HG03097 (cell line): ENCODE results near the gene MUC4.
"Not testable (repeated sequence)": the region's sequence is repeated elsewhere in the genome, so short reads cannot be mapped to it uniquely, and the experiment has no call there.

Source experiments
- ATAC-seq: cut with Tn5 transposase; IDR thresholded peaks from one replicate; pipeline ENCODE4 v1.9.1; 2021; ENCODE audit not compliant: unreplicated experiment, low FRiP score

The MUC4 gene

DNA sequence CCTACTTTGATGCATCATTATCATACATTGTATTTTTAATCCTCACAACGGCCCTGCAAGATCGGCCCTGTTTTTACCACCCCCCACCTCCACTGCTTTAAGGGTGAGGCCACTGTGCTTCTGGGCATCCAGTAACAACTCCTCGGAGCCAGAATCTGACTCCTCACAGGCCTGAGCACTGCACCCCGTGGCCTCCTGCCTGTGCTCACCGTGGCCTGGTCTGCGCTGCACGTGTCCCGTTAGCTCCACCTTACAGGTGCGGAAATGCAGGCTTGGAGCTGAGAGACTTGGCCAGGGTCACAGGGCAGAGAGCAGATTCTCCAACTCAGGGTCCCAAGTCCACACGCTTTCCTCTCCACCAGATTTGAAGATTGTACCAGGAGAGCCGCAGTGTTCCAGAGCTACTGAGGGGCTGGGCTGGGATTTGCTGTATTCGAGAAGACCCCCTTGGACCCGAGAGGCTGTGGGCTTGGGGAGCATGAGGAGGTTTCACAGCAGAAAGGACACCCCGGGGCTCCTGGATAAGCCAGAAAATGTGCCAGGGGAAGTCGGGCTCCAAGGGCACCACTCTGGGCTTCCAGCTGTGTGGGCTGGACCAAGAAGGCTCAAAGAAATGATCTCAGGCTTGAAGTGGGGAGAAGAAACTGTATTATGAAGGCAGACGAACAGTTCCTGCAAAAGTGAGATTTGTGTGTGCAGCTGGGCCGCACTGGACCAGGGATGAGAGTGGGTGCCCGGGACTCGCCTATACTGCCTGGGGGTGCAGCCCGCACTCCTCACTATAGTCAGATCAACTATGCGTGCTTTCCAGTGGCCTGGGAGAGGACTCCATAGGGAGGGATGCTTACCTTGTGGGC is 89.4 kb downstream of the MUC4 start:
- ATAC-seq = not testable (repeated sequence)

DNA sequence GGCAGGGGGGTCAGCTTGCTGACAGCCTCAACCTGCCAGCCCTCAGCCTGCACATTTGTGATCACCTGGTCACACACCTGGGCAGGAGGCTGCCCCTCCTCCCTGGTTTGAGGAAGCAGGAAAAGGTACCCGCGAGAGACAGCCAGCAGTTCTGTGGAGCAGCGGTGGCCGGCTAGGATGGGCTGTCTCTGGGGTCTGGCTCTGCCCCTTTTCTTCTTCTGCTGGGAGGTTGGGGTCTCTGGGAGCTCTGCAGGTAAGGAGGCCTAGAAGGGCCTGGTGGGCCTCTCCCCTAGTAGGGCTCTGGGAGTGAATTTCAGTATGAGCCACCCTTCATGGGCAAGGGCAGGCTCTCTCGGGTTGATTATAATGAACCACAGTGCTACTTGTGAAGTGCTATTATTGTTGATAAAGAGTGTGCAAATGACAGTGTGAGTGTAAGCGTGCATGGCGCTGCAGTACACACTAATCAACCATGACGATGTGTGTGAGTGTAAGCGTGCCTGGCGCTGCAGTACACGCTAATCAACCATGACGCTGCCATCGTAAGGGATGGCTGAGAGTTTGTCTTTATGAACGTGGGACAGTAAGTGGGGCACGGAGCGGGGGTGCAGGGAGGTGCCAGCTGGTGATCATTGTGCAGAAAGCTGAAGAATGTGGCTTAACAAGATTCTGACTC is 90.8 kb downstream of the MUC4 start, which contains the start of gene MUC20:
TSS of gene MUC20 (plus strand) at position 148 of the 676 bp plus-strand sequence. CDS start at position 178, 30 bp downstream.
- not testable (repeated sequence) for ATAC-seq

DNA sequence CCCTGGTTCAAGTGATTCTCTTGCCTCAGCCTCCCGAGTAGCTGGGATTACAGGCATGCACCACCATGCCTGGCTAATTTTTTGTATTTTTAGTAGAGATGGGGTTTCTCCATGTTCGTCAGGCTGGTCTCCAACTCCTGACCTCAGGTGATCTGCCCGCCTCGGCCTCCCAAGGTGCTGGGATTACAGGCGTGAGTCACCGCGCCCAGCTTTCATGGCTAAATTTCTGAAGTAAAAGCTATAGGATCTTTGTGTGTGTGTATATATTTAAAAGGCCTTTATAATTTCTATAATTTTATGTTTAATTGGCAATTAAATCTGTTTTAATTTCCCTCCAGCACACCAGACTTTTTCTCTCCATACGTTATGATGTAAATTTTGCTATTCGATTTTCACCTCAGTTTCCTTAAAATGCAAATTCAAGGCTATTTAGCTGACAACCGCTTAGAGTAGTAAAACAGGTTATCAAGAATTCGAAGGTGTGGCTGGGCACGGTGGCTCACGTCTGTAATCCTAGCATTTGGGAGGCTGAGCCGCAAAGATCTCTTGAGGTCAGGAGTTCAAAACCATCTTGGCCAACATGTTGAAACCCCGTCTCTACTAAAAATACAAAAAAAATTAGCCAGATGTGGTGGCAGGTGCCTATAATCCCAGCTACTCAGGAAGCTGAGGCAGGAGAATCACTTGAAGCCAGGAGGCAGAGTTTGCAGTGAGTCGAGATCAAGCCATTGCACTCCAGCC is 92.0 kb downstream of the MUC4 start:
- ATAC-seq = not testable (repeated sequence)

DNA sequence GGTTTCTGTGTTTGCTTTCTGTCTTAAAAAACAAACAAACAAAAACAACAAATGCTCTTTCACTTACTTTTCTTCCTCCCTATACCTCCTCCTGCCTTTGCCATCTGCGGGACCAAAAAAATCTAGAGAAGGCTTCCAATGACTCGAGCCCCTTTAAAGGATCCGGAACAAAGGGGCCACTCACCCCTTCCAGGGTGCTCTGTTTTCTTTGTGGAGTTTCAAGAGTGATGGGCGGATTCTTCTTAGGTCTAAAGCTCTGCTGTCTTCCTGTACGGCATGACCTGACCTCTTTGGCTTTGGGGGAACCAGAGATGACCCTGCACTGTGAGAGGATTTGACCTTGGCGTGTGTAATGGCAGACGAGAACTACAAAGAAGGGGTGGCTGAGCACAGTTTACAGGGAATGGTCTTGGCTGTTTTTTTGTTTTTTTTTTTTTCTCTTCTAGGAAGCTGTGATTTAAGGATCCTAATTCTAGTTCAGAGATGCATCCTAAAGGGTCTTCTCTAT is 93.2 kb downstream of the MUC4 start:
- no peak for ATAC-seq

DNA sequence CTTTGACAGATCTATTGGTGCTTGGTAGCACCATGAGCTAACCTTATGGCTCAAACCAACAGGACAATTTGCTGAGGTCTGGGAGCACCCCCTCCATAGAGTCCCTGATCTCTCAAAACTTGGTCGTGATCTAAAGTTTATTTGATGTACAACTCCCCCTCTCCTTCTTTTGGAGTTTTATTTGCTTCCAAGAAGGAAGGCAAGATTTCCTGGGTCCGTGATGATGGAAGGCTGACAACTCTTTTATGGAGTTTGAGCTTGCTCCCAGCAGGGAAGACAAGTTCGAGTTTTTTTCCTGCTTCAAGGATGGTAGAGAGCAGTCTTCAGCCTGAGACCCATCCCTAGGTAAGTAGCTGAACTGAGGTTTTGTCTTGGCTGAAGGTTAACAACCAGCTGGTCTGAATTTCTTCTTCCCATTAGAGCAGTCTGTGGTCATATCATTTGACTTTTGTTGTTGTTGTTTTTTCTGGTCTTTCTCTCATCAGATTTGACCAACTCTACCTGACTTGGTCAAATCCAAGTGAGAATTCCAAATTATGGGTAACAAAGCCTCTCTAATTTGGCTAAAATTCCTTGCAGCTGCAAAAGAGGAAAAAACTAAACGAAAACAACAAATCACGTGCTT is 93.8 kb downstream of the MUC4 start:
- ATAC-seq = no peak

DNA sequence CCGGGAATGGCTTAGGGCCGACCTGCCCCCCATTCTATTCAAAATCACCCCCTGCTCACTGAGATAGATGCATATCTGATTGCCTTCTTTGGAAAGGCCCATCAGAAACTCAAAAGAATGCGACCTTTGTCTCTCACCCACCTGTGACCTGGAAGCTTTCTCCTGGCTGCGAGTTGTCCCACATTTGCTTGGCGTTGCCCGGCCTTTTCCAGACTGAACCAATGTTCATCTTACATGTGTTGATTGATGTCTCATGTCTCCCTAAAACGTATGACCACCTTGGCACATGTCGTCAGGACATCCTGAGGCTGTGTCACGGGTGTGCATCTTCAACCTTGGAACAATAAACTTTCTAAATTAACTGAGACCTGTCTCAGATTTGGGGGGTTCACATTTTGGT is 94.3 kb downstream of the MUC4 start:
- ATAC-seq = no peak

DNA sequence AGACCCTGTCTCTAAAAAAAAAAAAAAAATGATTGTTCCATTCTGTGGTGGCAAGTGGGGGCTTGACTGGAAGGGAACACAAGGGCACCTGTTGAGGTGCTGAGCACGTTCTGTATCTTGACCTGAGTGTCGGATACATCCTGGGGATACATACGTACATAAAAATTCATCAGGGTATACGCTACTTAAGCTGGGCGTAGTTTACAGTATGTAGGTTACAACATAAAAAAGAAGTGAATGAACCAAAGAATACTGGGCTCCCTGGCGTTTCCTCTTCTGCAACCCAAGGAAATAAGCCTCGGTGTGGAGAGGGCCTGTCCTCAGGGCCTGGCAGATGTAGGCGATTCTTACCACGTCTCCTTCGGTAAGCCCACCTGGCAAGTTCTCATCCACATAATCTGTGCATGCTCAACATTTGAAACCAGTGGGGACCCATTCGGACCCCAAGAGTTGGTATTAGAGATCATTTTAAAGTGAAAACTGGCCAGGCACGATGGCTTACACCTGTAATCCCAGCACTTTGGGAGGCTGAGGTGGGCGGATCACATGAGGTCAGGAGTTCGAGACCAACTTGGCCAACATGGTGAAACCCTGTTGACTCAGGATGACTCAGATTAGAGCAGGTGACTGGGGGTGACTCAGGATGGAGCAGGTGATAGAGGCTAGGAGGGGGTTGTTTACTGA is 96.0 kb downstream of the MUC4 start:
- no peak for ATAC-seq

DNA sequence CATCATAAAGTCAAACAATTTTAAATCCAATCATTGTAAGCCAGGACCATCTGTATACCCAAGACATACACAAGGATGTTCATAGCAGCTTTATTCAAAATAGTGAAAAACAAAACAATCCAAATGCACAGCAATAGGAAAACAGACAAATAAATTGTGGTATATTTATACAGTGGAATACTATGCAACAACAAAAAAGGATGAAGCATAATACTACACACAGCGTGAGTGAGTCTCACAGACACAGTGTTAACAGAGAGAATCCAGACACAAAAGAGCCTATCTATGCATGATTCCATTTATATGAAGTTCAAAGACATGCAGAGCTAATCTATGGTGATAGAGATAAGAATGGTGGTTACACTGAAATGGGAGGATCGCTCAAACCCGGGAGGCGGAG is 96.6 kb downstream of the MUC4 start:
- ATAC-seq = no peak

DNA sequence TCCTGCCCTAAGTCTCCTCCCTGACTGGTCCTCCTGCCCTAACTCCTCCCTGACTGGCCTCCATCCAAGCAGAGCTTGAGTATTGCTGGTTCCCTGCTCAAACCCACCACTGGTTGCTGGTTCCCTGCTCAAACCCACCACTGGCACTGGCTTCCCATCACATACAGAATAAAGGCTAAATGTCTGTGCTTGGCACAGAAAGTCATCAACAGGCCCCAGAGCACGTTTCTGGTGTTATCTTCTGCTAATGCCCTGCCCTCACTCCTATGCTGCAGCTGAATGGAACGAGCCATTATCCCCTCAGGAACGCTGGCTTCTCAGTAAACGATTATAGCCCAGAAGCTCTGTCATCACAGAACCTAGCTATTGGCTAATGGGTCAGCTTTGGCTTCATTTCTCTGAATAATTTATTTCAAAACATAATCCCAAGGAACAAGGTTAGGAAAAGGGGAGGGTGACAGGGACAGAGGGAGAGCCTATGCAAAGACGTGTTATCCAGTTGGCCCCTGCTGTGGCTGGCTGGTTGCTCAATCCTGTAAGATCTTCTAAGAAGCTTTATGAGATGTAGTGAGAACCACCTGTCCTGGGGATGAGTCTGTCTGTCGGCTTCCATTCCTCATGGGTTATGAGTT is 97.2 kb downstream of the MUC4 start:
- no peak for ATAC-seq

DNA sequence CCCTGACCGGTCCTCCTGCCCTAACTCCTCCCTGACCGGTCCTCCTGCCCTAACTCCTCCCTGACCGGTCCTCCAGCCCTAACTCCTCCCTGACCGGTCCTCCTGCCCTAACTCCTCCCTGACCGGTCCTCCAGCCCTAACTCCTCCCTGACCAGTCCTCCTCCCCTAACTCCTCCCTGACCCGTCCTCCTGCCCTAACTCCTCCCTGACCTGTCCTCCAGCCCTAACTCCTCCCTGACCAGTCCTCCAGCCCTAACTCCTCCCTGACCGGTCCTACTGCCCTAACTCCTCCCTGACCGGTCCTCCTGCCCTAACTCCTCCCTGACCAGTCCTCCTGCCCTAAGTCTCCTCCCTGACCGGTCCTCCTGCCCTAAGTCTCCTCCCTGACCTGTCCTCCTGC is 98.6 kb downstream of the MUC4 start:
- not testable (repeated sequence) for ATAC-seq

DNA sequence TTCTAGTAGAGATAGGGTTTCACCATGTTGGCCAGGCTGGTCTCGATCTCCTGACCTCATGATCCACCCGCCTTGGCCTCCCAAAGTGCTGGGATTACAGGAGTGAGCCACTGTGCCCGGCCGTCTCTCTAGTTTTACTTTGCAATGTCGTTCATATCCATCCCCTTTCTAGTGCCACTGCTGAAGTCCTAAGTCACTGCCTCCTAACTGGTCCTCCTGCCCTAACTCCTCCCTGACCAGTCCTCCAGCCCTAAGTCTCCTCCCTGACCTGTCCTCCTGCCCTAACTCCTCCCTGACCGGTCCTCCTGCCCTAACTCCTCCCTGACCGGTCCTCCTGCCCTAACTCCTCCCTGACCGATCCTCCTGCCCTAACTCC is 99.2 kb downstream of the MUC4 start:
- not testable (repeated sequence) for ATAC-seq

DNA sequence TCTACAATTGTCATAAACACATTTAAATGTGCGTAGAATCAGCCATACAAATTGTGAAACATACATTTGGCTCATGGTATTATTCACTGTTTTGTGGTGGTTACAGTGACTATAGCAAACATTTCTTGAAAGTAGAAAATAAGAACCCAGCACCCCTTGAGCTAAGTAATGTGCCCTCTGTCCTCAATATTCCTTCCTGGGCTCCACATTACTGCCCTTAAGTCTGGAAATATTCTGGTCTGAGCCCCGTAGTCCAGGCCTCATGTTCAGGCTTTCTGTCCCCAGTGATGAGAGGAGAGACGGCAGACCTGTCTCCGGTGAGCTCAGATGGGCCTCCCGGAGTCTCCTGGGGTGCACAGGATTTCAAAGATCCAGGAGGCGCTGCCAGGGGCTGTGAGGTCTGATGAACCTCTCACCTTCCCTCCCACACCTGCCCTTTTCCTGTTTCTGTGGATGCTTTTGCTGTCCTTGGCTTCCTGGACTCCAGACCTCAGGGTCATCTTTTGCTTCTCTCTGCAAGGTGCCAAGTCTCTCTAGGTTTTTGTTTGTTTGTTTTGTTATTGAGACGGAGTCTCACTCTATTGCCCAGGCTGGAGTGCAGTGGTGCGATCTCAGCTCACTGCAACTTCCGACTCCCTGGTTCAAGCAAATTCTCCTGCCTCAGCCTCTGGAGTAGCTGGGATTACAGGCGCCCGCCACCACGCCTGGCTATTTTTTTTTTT is 99.8 kb downstream of the MUC4 start:
- no peak for ATAC-seq

DNA sequence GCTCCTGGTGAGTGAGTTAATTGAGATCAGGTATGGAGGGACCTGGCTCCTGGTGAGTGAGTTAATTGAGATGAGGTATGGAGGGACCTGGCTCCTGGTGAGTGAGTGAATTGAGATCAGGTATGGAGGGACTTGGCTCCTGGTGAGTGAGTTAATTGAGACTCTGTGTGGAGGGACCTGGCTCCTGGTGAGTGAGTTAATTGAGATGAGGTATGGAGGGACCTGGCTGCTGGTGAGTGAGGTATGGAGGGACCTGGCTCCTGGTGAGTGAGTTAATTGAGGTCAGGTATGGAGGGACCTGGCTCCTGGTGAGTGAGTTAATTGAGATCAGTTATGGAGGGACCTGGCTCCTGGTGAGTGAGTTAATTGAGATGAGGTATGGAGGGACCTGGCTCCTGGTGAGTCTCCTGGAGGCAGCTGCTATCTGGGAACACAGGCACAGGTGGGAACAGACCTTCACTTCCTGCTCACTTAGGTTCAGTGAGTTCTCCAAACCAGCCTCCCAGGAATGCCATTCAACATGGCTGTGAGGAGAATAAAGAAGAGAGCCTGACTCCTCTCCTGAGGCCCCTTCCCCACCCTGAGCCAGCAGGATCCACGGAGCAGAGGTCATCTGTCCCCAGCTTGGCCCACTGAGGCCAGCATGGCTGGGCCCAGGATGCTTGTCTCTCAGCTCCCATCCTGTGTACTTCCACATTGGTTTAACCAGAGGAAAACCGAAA is 100.5 kb downstream of the MUC4 start:
- ATAC-seq = not testable (repeated sequence)

DNA sequence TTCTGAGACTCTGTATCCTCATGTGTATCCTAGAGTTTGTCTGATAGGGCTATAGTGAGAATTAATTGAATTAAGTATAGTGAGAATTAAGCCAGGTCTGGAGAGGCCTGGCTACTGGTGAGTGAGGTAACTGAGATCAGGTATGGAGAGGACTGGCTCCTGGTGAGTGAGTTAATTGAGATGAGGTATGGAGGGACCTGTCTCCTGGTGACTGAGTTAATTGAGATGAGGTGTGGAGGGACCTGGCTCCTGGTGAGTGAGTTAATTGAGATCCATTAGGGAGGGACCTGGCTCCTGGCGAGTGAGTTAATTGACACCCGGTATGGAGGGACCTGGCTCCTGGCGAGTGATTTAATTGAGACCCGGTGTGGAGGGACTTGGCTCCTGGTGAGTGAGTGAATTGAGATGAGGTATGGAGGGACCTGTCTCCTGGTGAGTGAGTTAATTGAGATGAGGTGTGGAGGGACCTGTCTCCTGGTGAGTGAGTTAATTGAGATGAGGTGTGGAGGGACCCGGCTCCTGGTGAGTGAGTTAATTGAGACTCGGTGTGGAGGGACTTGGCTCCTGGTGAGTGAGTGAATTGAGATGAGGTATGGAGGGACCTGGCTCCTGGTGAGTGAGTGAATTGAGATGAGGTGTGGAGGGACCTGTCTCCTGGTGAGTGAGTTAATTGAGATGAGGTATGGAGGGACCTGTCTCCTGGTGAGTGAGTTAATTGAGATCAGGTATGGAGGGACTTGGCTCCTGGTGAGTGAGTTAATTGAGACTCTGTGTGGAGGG is 101.4 kb downstream of the MUC4 start:
- ATAC-seq = not testable (repeated sequence)

DNA sequence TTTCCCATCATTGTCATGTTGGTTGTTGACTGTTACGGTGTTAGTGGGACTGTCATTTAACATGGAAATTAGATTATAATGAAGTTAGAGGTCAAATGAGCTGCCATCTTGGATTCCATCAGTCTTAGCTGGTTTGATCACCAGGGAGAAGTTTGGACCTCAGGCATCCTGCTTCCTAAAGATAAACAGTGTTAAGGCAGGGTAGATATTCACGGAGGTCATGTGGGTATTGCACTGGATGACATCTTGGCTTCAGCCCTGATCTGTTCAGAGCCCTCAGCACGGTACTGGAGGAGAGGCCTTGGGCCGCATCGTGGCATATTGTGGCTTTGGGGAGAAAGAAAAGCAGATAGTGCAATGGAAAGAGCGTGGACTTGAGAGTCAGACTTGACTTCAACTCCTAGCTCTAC is 102.0 kb downstream of the MUC4 start:
- no peak for ATAC-seq

DNA sequence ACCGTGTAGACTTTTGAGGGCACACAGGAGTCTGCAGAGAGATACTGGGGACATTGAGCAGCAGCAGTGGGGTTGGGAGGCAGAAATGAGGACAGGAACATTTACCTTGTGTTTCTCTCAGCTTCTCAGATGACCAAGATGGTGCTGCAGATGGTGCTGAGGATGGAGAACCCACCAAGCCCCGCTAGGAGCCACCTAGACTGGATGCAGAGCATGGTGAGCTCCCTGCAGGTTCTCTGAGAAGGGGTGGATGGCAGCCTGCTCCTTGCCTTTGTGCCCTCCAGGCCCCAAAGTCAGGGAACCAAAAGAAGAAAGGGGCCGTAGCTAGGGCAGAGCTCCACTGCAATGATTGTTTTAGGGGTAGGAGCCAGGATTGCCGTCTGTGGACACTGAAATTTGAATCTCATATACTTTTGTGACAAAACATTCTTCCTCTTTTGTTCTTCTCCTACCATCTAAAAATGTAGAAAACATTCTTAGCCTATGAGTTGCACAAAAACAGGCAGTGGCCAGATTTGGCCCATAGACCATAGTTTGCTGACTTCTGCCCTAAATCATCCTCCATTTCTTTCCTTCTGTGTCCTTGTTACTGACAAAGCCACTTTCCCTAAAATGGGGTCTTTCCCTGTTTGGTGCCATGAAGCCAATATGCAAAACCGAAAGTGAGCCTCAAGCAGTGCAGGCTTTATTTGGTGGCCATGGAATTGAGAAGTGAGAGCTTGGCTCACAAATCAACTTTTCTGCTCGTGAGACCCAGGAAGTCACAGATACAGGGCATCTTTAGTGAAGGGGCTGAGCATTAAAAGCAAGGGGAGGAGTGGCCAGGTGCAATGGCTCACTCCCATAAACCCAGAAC is 102.9 kb downstream of the MUC4 start:
- no peak for ATAC-seq

DNA sequence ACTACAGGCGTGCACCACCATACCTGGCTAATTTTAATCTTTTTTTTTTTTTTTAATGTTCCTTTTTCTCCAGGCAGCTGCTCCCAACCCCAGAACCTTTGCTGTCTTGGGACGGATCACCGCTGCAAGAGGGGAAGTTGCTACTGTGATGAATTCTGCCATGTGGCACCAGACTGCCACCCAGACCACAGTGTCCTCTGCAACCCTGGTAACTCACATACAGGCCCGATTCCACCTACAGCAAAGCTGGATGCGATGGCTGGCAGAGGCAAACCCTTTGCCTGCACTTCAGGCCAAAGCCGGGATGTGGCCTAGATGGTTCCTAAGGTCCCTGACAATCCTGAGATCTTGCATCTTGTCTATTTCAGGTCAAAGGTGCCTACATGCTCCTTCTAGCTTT is 103.7 kb downstream of the MUC4 start:
- no peak for ATAC-seq
